ENCODE results near the gene PPP2CA. TPM values are rescaled to one million over a fixed set of nuclear protein-coding genes. Genes with fewer than 3 reads are reported as not detected.
A peak's percentile ranks its signal among the peaks of the same experiment; 100 is the strongest.

The PPP2CA gene
- total RNA-seq, 4 donors from 2014 or later: 90.2 to 179 (median 155) TPM

DNA sequence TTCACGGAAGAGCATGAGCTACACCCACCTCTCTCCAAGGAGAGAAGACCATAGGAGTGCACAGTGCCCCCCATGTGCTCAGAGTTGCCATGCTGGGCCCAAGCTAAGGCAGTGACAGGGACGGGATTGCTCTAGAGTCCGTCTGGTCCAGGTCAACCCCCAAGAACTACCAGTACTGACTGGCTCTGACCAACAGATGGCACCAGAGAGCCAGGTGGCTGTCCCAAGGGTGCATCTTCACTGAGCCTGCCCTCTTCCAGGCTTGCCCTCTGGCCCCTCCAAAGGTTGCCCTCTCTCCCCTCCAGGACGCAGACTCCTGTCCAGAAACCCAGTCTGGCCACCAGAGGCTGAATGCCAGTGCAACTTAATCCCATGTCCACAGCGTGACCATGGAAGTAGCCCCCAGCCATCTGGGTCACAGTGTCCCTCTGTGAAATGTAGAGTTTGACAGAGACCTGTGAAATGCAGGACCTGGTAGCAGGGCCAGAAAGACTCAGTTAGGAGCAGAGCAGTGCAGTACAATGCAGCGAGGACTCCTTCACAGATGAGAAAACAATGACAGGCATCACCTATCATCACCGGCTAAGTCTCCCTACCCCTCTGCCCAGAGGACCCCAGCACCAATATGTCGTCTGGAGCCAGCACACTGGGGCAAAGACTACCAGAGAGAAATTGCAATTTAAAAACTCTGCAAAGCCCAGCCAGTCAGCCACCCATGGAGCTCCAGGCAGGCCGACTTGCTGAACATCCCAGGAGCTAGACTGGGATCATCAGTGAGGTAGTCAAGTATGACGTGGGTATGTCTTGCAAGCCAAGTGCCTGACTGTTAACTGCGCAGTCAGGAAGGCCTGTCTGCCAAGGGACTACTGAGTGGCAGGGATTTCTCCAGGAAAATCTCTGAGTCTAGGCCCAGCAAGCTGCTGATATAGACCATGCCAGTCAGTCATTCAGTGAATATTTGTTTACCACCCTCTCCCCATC lies 41.4 kb downstream of the PPP2CA start:
- in situ Hi-C loops (cut with MboI; ENCODE audit: low sequenced_read_pairs in 4 of 4) (loop anchor here (5.0 to 25.0 kb wide), 3 partner anchors 98 to 403 kb away; no protein-coding TSS in a partner anchor), intact Hi-C loops (cut with DNase I; ENCODE audit: low total_unique reads) (loop anchor here (1.0 to 5.0 kb wide), 2 partner anchors 63 to 105 kb away; no protein-coding TSS in a partner anchor)
- Histone ChIP-seq H3K36me3 (no peaks in the 10 kb centered on the region), H3K9me3 (no peaks in the 10 kb centered on the region), H3K27me3 (no peaks in the 10 kb centered on the region), H3K4me3 (no peak overlapping the region), H3K27ac (no peak overlapping the region), H3K4me1 (no peaks in the 10 kb centered on the region)
- TF ChIP-seq, protein P1, sequence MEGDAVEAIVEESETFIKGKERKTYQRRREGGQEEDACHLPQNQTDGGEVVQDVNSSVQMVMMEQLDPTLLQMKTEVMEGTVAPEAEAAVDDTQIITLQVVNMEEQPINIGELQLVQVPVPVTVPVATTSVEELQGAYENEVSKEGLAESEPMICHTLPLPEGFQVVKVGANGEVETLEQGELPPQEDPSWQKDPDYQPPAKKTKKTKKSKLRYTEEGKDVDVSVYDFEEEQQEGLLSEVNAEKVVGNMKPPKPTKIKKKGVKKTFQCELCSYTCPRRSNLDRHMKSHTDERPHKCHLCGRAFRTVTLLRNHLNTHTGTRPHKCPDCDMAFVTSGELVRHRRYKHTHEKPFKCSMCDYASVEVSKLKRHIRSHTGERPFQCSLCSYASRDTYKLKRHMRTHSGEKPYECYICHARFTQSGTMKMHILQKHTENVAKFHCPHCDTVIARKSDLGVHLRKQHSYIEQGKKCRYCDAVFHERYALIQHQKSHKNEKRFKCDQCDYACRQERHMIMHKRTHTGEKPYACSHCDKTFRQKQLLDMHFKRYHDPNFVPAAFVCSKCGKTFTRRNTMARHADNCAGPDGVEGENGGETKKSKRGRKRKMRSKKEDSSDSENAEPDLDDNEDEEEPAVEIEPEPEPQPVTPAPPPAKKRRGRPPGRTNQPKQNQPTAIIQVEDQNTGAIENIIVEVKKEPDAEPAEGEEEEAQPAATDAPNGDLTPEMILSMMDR (IDR thresholded peaks at IDR 0.05 in 4 of 5, conservative IDR thresholded peaks at IDR 0.05 in 1 of 5): peak; percentile 91 to 96 (median 93)
- TF ChIP-seq POLR2A (IDR thresholded peaks at IDR 0.05): no peak
- ATAC-seq (peak; percentile 83 to 84), DNase-seq (peak; percentile 47 to 68)

DNA sequence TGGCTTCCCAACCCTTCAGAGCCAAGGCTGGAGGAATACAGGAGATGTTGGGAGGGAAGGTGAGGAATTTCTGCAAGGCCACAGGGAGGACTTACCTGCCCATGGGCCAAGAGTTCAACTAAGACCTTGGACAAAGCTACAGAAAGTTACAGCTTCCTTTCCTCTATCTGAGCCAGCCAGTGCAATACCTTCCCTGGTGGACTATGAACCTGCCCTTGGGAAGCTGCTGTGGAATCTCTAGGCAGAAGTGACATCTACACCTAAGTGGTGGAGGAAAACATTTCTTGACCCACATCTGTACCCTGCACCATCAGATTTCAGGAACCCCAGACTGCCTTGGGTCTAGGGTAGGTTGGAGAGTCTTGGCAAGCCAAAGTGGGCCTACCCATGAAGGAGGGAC lies 42.4 kb downstream of the PPP2CA start:
- intact Hi-C loops (cut with DNase I; ENCODE audit: low total_unique reads): loop anchor here (5.0 kb wide), 1 partner anchor 64 kb away; no protein-coding TSS in a partner anchor
- H3K27ac ChIP-seq: no peak overlapping the region
- no peaks in the 10 kb centered on the region for H3K36me3 ChIP-seq
- no peak overlapping the region for H3K4me3 ChIP-seq
- no peaks in the 10 kb centered on the region for H3K4me1 ChIP-seq
- in situ Hi-C loops (cut with MboI; ENCODE audit: low sequenced_read_pairs in 4 of 4): loop anchor here in 3 of 4 donors (5.0 to 25.0 kb wide), 2 partner anchors 99 to 404 kb away; no protein-coding TSS in a partner anchor
- no peaks in the 10 kb centered on the region for H3K27me3 ChIP-seq
- ATAC-seq (no peak), DNase-seq (no peak)
- TF ChIP-seq, protein P1 (IDR thresholded peaks at IDR 0.05 in 4 of 5, conservative IDR thresholded peaks at IDR 0.05 in 1 of 5): no peak
- no peak for TF ChIP-seq POLR2A (IDR thresholded peaks at IDR 0.05)
- no peaks in the 10 kb centered on the region for H3K9me3 ChIP-seq

DNA sequence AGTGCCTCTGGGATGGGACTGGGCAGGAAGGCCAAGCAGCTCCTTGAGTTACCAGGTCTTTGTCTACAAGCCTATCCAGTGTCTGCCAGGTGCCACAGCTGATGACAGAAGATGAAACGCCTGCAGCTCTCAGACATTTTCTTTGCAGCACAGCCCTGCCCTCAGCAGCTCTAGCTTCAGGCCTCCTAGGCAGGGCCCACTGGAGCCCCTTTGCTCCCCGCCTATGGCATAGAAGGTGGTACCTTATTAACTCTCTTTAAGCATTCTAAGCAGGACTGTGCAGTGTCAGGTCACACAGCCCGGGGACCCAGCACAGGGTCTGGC lies 47.8 kb downstream of the PPP2CA start:
- H3K36me3 ChIP-seq: peaks cover 0 to 6% of the 10 kb centered on the region in 2 donors
- TF ChIP-seq, protein P1 (IDR thresholded peaks at IDR 0.05 in 4 of 5, conservative IDR thresholded peaks at IDR 0.05 in 1 of 5): no peak
- no peak for TF ChIP-seq POLR2A (IDR thresholded peaks at IDR 0.05)
- peaks cover 32 to 33% of the 10 kb centered on the region in 2 donors for H3K4me1 ChIP-seq
- in situ Hi-C loops (cut with MboI; ENCODE audit: low sequenced_read_pairs in 4 of 4) (loop anchor here in 3 of 4 donors (25.0 kb wide), 1 partner anchor 409 kb away; no protein-coding TSS in a partner anchor), intact Hi-C loops (cut with DNase I; ENCODE audit: low total_unique reads) (loop anchor here (5.0 kb wide), 2 partner anchors 349 to 404 kb away; partner anchors contain the start of gene JADE2)
- DNase-seq (peak; percentile 68 to 88), ATAC-seq (no peak)
- no peaks in the 10 kb centered on the region for H3K27me3 ChIP-seq
- H3K27ac ChIP-seq: peak overlapping the region; percentile 93 to 99 (median 96)
- no peaks in the 10 kb centered on the region for H3K9me3 ChIP-seq
- H3K4me3 ChIP-seq: peak overlapping the region in 2 of 4 donors; percentile 98 to 99

DNA sequence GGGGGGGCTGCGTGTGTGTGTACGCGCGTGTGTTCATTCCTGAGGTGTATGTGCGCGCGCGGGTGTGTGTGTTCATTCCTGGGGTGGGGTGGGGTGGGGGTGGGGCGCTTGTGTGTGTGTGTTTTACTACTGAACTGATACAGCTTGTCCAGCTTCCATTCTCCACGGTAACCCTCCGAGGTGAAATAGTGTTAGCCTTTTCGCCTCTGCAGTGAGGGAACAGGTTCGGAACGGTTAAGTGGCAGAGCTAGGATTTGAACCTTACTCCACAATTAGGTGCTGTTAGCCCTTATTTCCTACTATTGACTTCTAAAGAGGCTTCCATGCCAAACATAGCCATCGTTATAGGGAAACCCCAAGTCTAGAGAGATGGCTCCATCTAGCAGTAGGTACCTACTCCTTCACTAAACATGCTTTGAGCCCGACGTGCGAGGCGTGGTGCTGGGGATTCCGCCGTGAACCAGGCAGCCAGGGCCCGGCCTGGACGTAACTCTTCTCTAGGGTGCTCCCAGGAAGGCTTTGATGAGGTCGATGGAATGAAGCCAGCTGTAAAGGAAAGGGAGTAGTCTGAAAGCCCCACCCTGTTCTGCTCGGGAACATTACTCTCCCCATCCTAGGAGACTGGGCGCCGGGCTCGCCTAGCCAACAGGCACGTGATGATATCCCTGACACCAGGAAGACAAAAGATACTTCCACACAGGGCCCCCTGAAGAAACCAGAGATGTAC lies 48.3 kb downstream of the PPP2CA start:
- DNase-seq (peak in 1 of 2 donors; percentile 78), ATAC-seq (peak; percentile 52 to 63)
- in situ Hi-C loops (cut with MboI; ENCODE audit: low sequenced_read_pairs in 4 of 4) (loop anchor here in 3 of 4 donors (25.0 kb wide), 1 partner anchor 410 kb away; no protein-coding TSS in a partner anchor), intact Hi-C loops (cut with DNase I; ENCODE audit: low total_unique reads) (loop anchor here (1.0 to 5.0 kb wide), 4 partner anchors 48 to 405 kb away; partner anchors contain the start of genes JADE2 and UBE2B)
- Histone ChIP-seq H3K9me3 (no peaks in the 10 kb centered on the region), H3K36me3 (peaks cover 0 to 11% of the 10 kb centered on the region in 2 donors), H3K4me1 (peaks cover 37 to 38% of the 10 kb centered on the region in 2 donors), H3K27me3 (no peaks in the 10 kb centered on the region), H3K27ac (peak overlapping the region; percentile 93 to 99 (median 96)), H3K4me3 (peak overlapping the region; percentile 96 to 99 (median 98))
- TF ChIP-seq, protein P1 (IDR thresholded peaks at IDR 0.05 in 4 of 5, conservative IDR thresholded peaks at IDR 0.05 in 1 of 5): no peak
- TF ChIP-seq POLR2A (IDR thresholded peaks at IDR 0.05): no peak
